Activated naive CD4-positive, alpha-beta T cell treated with anti-CD3 and anti-CD28 coated beads, Interleukin-2, amount 50 U/mL, for 24 hours (primary cell): Measurements from ENCODE around the gene PTPN9.
A peak's percentile ranks its signal among the peaks of the same experiment; 100 is the strongest.

Experiments
- H3K27ac Mint-ChIP-seq: one replicate; pipeline ENCODE4 v1.8.0; 2021; ENCODE audit warnings: mild to moderate bottlenecking, mixed read lengths
- H3K27me3 Mint-ChIP-seq: one replicate; pipeline ENCODE4 v1.8.0; 2021; ENCODE audit warnings: mixed read lengths
- H3K36me3 Mint-ChIP-seq: one replicate; pipeline ENCODE4 v1.8.0; 2021; ENCODE audit warnings: mixed read lengths
- H3K4me1 Mint-ChIP-seq: one replicate; pipeline ENCODE4 v1.8.0; 2021; ENCODE audit warnings: mixed read lengths
- H3K4me3 Mint-ChIP-seq: one replicate; pipeline ENCODE4 v1.8.0; 2021; ENCODE audit warnings: mild to moderate bottlenecking, mixed read lengths
- H3K9me3 Mint-ChIP-seq: one replicate; pipeline ENCODE4 v1.8.0; 2021; ENCODE audit warnings: mixed read lengths

The PTPN9 gene

DNA sequence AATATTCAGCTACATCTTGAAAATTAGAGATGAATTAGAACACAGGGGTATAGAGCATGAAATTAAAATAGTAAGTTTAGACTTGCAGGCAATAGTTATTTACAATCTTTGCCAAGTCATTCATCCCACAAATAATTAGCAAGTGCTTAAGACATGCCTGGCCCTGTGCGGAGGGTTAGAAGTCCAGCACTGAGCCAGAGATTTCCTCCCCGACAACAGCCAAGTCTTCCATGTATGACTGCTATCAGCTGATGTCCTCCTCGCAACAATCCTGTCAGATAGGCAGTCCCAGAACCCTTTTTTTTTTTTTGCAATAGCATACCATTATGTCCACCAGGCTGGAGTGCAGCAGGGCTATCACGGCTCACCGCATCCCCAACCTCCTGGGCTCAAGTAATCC, 142.2 kb downstream of the PTPN9 start:
- no peak overlapping the region for H3K27ac Mint-ChIP-seq
- H3K4me3 Mint-ChIP-seq, result no peak overlapping the region

DNA sequence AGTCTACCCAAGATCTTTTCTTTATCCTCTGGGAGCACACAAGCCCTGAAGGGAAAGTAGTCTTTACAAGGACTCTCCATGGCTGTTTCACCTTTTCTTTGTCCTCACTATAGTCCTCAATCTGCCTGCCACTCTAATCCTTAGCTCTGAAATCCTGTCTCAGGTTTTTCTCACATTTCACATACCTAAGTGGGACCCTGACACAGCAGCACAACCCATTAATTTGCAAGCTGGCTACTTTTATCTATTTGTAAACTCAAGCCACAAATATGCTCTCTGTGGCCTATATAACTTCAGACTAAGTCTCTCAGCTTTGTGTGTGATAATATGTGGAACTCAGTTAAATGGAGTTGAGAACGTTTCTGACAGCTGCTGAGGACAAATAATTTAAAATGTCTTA, 147.4 kb downstream of the PTPN9 start:
- peaks cover 57% of the 10 kb centered on the region for H3K4me1 Mint-ChIP-seq
- peaks cover 5% of the 10 kb centered on the region for H3K36me3 Mint-ChIP-seq
- no peaks in the 10 kb centered on the region for H3K9me3 Mint-ChIP-seq
- peak overlapping the region; percentile 70 for H3K27ac Mint-ChIP-seq
- H3K27me3 Mint-ChIP-seq, result no peaks in the 10 kb centered on the region
- no peak overlapping the region for H3K4me3 Mint-ChIP-seq

More for the DNA sequence above, 142.2 kb downstream of the PTPN9 start:
- Mint-ChIP-seq H3K27me3 (no peaks in the 10 kb centered on the region), H3K4me1 (peaks cover 62% of the 10 kb centered on the region), H3K9me3 (no peaks in the 10 kb centered on the region), H3K36me3 (peaks cover 3% of the 10 kb centered on the region)

DNA sequence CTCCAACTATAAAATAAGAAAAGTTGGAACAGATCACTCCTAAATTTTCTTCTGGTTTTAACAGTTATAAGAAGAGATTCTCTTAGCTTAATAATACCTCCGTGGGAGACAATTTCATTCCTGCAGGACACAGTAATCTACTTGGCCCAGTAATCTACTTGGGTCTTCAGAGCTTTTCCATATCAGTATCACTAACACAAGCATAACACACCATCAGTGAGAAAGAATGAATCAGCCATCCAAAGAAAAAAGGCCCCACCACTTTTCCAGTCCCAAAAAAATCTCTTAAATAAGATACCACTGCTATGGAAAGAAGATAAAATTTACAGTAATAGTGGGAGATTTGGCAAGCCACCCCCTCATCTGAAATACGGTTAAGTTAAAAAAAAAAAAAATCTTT, 147.8 kb downstream of the PTPN9 start:
- no peaks in the 10 kb centered on the region for H3K9me3 Mint-ChIP-seq
- H3K4me1 Mint-ChIP-seq, result peaks cover 57% of the 10 kb centered on the region
- no peak overlapping the region for H3K4me3 Mint-ChIP-seq
- peak overlapping the region; percentile 17 for H3K27ac Mint-ChIP-seq
- H3K27me3 Mint-ChIP-seq, result no peaks in the 10 kb centered on the region
- H3K36me3 Mint-ChIP-seq, result peaks cover 7% of the 10 kb centered on the region

DNA sequence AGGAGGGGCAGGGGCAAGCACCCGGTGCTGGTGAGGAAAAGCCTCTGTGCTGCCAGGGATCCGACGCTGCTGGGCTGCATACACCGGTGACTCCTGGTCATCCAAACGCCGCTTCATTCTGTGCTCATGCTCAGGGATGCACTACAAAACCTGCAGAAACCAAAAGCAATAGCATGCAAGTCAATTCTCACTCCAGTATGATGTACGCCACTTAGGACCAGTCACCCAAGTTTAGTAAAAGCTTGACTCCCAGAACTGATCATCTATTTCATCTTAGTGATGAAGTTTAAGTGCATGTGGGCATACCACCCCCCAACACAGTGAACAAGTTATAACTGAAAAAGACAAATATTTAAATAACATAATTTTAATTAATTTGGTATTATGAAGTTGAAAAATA, 148.9 kb downstream of the PTPN9 start:
- Mint-ChIP-seq H3K4me3 (no peak overlapping the region), H3K4me1 (peaks cover 55% of the 10 kb centered on the region), H3K27ac (no peak overlapping the region), H3K27me3 (no peaks in the 10 kb centered on the region), H3K9me3 (no peaks in the 10 kb centered on the region), H3K36me3 (peaks cover 10% of the 10 kb centered on the region)

DNA sequence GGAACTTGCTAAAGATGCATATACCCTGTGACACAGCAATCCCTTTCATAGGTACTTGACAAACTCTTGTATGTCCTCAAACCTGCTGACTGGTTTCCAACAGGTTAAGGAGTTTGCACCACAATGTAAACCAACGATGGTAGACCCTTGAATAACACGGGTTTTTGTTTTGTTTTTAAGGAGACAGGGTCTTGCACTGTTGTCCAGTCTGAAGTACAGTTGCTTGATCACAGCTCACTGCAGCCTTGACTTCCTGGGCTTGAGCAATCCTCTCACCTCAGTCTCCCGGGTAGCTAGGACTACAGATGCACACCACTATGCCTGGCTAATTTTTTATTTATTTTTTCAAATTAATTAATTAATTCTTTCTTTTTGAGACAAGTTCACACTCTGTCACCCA, 151.0 kb downstream of the PTPN9 start:
- Mint-ChIP-seq H3K27ac (no peak overlapping the region), H3K4me3 (no peak overlapping the region), H3K9me3 (no peaks in the 10 kb centered on the region), H3K27me3 (no peaks in the 10 kb centered on the region), H3K4me1 (peaks cover 41% of the 10 kb centered on the region), H3K36me3 (peaks cover 10% of the 10 kb centered on the region)

DNA sequence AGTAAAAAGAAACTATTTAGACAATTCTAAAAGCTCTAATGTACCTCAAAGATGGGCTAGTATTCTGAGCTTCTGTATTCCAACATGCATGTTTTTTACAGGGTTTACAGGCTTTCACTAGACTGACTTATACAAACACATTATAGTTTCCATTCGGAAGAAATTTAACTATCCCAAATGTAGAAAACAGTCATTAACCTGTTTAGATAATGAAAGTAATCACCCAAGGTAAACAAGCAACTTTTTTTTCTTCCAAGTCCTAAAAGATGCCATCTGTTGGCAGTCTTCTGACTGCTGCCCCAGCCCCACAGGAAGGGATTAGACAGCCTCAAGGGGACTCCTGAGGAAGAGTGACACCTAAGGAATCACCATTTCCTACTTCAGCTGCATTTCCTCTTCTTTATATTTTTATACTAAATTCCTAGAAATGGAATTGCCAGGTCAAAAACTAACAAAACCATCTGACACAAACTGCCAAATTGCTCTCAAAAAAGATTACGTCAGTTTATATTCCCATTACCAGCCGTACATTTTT, 153.1 kb downstream of the PTPN9 start:
- no peaks in the 10 kb centered on the region for H3K9me3 Mint-ChIP-seq
- no peaks in the 10 kb centered on the region for H3K27me3 Mint-ChIP-seq
- peaks cover 30% of the 10 kb centered on the region for H3K4me1 Mint-ChIP-seq
- peaks cover 13% of the 10 kb centered on the region for H3K36me3 Mint-ChIP-seq
- no peak overlapping the region for H3K4me3 Mint-ChIP-seq
- no peak overlapping the region for H3K27ac Mint-ChIP-seq

DNA sequence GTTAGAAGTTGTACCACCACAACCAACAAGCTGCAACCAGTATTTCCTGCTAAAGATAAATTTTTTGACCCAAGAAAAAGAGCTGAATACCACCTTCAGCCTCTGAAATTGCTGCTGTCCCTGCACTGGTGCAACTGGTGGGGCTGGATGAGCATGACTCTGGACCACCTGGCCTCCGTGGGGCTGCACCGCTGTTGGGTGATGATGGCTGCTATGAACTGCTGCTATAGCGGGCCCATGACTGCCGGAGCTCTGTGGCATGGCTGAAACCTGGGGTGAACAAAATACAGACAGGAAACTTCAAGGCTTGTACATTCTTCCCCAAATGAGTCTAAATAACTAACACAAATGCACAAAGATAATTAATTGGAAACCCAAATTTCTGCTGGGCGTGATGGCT, 156.6 kb downstream of the PTPN9 start:
- H3K27me3 Mint-ChIP-seq, result no peaks in the 10 kb centered on the region
- H3K4me1 Mint-ChIP-seq, result peaks cover 25% of the 10 kb centered on the region
- H3K4me3 Mint-ChIP-seq, result no peak overlapping the region
- H3K36me3 Mint-ChIP-seq, result peaks cover 12% of the 10 kb centered on the region
- H3K9me3 Mint-ChIP-seq, result no peaks in the 10 kb centered on the region
- H3K27ac Mint-ChIP-seq, result no peak overlapping the region

DNA sequence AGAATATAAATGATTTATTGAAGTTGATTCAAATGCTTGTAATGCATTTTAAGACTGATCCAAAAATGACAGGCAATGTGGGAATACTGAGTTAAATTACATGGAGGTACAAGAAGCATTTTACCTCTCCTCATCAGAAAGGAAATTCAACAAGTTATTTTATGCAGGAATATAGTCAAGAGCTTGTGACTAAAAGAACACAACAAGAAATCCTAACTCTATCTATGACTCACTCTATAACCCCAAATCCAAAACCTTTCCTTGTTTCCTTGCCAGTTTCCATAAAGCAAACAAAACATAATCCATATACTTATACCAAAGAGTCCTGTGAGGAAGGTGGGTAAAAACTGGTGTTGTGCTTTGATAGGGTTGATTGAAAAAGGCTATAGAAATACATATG, 158.4 kb downstream of the PTPN9 start:
- peaks cover 23% of the 10 kb centered on the region for H3K4me1 Mint-ChIP-seq
- H3K27ac Mint-ChIP-seq, result no peak overlapping the region
- H3K27me3 Mint-ChIP-seq, result no peaks in the 10 kb centered on the region
- H3K36me3 Mint-ChIP-seq, result peaks cover 11% of the 10 kb centered on the region
- no peaks in the 10 kb centered on the region for H3K9me3 Mint-ChIP-seq
- no peak overlapping the region for H3K4me3 Mint-ChIP-seq

DNA sequence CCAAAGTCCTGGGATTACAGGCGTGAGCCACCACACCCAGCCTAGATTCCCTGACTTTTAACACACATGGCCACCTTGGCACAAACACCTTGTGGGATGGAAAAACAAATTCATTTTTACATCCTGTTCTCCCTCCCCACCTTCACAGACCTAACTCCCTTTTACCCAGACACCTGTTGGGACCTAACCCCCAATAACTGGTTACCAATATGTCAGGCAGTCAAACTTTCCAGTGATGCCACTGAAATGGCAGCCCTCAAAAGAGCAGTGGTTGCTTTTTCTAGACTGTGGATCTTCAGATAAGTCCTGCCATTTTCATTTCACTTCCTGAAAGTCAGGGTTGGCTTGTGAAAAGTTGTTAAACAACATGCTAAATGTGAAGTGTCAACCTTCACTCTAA, 162.5 kb downstream of the PTPN9 start:
- H3K27ac Mint-ChIP-seq, result peak overlapping the region; percentile 59
- H3K36me3 Mint-ChIP-seq, result peaks cover 6% of the 10 kb centered on the region
- no peaks in the 10 kb centered on the region for H3K9me3 Mint-ChIP-seq
- no peaks in the 10 kb centered on the region for H3K27me3 Mint-ChIP-seq
- H3K4me1 Mint-ChIP-seq, result peaks cover 20% of the 10 kb centered on the region
- H3K4me3 Mint-ChIP-seq, result no peak overlapping the region
